Measurements from ENCODE around the gene SLC2A1.
A peak's percentile ranks its signal among the peaks of the same experiment; 100 is the strongest.

The SLC2A1 gene

GRCh38 chr1:42958488-42959319 is at the start of gene SLC2A1:
Gene SLC2A1 (minus strand): TSS chr1:42958868. CDS start chr1:42958651, 217 bp downstream.
- DNase-seq = peak; percentile 92
- in situ Hi-C loops (cut with HindIII; ENCODE audit: low pct_ligation_motif_present, low pct_unique_long_range_greater_than_20kb, low sequenced_read_pairs) = no loop called here

- DNase-seq = no peak
- in situ Hi-C loops (cut with HindIII; ENCODE audit: low pct_ligation_motif_present, low pct_unique_long_range_greater_than_20kb, low sequenced_read_pairs) = no loop called here
Observed at GRCh38 chr1:43007377-43008114, 48.9 kb upstream of the SLC2A1 start.

- no peak for DNase-seq
- in situ Hi-C loops (cut with HindIII; ENCODE audit: low pct_ligation_motif_present, low pct_unique_long_range_greater_than_20kb, low sequenced_read_pairs) = no loop called here
Observed at GRCh38 chr1:43005460-43006361, 47.0 kb upstream of the SLC2A1 start.

- in situ Hi-C loops (cut with HindIII; ENCODE audit: low pct_ligation_motif_present, low pct_unique_long_range_greater_than_20kb, low sequenced_read_pairs) = no loop called here
- no peak for DNase-seq
Observed at GRCh38 chr1:43004587-43005459, 46.2 kb upstream of the SLC2A1 start.

GRCh38 chr1:43002766-43003165 is 44.1 kb upstream of the SLC2A1 start:
- DNase-seq = no peak
- in situ Hi-C loops (cut with HindIII; ENCODE audit: low pct_ligation_motif_present, low pct_unique_long_range_greater_than_20kb, low sequenced_read_pairs) = no loop called here

- DNase-seq = no peak
- in situ Hi-C loops (cut with HindIII; ENCODE audit: low pct_ligation_motif_present, low pct_unique_long_range_greater_than_20kb, low sequenced_read_pairs) = no loop called here
Observed at GRCh38 chr1:43002116-43002515, 43.4 kb upstream of the SLC2A1 start.

GRCh38 chr1:43001434-43001833 is 42.8 kb upstream of the SLC2A1 start:
- in situ Hi-C loops (cut with HindIII; ENCODE audit: low pct_ligation_motif_present, low pct_unique_long_range_greater_than_20kb, low sequenced_read_pairs) = no loop called here
- no peak for DNase-seq

- in situ Hi-C loops (cut with HindIII; ENCODE audit: low pct_ligation_motif_present, low pct_unique_long_range_greater_than_20kb, low sequenced_read_pairs) = no loop called here
- no peak for DNase-seq
Observed at GRCh38 chr1:43000271-43000670, 41.6 kb upstream of the SLC2A1 start.

GRCh38 chr1:42999308-42999707 is 40.6 kb upstream of the SLC2A1 start:
- DNase-seq = no peak
- in situ Hi-C loops (cut with HindIII; ENCODE audit: low pct_ligation_motif_present, low pct_unique_long_range_greater_than_20kb, low sequenced_read_pairs) = no loop called here

- no peak for DNase-seq
- in situ Hi-C loops (cut with HindIII; ENCODE audit: low pct_ligation_motif_present, low pct_unique_long_range_greater_than_20kb, low sequenced_read_pairs) = no loop called here
Observed at GRCh38 chr1:42998386-42998785, 39.7 kb upstream of the SLC2A1 start.

GRCh38 chr1:42996384-42996970 is 37.8 kb upstream of the SLC2A1 start:
- in situ Hi-C loops (cut with HindIII; ENCODE audit: low pct_ligation_motif_present, low pct_unique_long_range_greater_than_20kb, low sequenced_read_pairs) = no loop called here
- DNase-seq = no peak

- in situ Hi-C loops (cut with HindIII; ENCODE audit: low pct_ligation_motif_present, low pct_unique_long_range_greater_than_20kb, low sequenced_read_pairs) = no loop called here
- DNase-seq = no peak
Observed at GRCh38 chr1:42993502-42994136, 35.0 kb upstream of the SLC2A1 start.

GRCh38 chr1:42992054-42992571 is 33.4 kb upstream of the SLC2A1 start:
- DNase-seq = no peak
- in situ Hi-C loops (cut with HindIII; ENCODE audit: low pct_ligation_motif_present, low pct_unique_long_range_greater_than_20kb, low sequenced_read_pairs) = no loop called here

GRCh38 chr1:42990757-42991346 is 32.2 kb upstream of the SLC2A1 start:
- DNase-seq = no peak
- in situ Hi-C loops (cut with HindIII; ENCODE audit: low pct_ligation_motif_present, low pct_unique_long_range_greater_than_20kb, low sequenced_read_pairs) = no loop called here

- in situ Hi-C loops (cut with HindIII; ENCODE audit: low pct_ligation_motif_present, low pct_unique_long_range_greater_than_20kb, low sequenced_read_pairs) = no loop called here
- DNase-seq = no peak
Observed at GRCh38 chr1:42983693-42984092, 25.0 kb upstream of the SLC2A1 start.

- no peak for DNase-seq
- in situ Hi-C loops (cut with HindIII; ENCODE audit: low pct_ligation_motif_present, low pct_unique_long_range_greater_than_20kb, low sequenced_read_pairs) = no loop called here
Observed at GRCh38 chr1:42983253-42983652, 24.6 kb upstream of the SLC2A1 start.

GRCh38 chr1:42982641-42983040 is 24.0 kb upstream of the SLC2A1 start:
- DNase-seq = no peak
- in situ Hi-C loops (cut with HindIII; ENCODE audit: low pct_ligation_motif_present, low pct_unique_long_range_greater_than_20kb, low sequenced_read_pairs) = no loop called here
